Stimulated activated CD8-positive, alpha-beta memory T cell treated with anti-CD3 and anti-CD28 coated beads, Interleukin-15, amount 100 ng/mL, for 24 hours (primary cell): ENCODE results near the gene NSMCE4A.
"Not testable (repeated sequence)": the region's sequence is repeated elsewhere in the genome, so short reads cannot be mapped to it uniquely, and the experiment has no call there.

Experiments
- DNase-seq: peaks from one replicate; pipeline ENCODE4 v3.0.0-alpha.2; 2020; ENCODE audit warnings: low read depth

NSMCE4A gene

DNA sequence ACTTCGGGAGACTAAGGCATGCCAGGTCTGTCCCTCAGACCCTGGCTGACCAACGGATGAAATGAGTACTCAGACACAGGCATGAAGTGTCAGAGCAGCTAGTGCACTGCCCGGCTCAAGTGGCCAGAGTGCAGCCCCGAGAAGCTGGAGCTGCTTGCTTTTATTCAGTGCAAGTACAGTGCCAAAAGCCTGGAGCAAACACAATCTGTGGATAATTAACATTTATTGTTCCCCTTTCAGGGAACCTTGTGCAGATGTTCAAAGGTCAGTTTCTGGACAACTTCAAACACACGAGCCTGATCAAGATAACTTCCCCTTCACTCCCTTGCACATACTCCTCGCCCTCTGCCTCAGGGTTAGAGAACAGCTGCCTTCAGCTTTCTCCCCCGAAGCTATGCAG is 39.3 kb downstream of the NSMCE4A start:
- DNase-seq, result no peak

GRCh38 chr10:121930268-121931085 is 44.5 kb downstream of the NSMCE4A start:
- not testable (repeated sequence) for DNase-seq

- DNase-seq, result not testable (repeated sequence)
Observed at GRCh38 chr10:121929585-121930267, 45.3 kb downstream of the NSMCE4A start.

- DNase-seq, result no peak
Observed at GRCh38 chr10:121928528-121928884, 46.5 kb downstream of the NSMCE4A start.

GRCh38 chr10:121927841-121928527 is 47.0 kb downstream of the NSMCE4A start, which contains the start of gene ATE1:
Gene ATE1, minus strand, starts transcription at chr10:121928031. Its CDS starts 82 bp downstream, at chr10:121927949.
- peak; percentile 63 for DNase-seq

DNA sequence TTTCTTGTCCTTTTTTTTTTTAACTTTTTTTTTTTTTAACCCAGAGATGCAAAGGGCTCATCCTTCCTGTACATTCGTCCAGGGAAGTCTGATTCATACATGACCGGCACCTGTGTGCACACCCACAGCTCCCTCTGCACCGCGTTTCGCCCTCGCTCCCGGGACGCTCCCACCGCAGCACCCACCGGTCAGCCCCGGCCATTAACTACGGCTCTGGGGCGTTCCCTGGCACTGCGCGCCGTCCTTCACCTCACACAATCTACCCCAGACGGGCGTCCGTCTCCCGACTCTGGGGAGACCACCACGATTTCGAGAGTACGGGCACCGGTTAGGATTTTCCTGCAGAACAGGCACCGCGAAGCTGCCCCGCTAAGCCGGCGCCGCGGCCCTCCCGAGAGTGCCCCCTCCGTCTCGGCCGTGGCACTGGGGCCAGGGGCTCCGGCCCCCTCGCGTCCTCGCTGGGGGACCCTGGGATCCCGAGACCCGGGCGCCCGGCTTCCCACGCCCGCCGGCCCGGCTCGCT is 47.6 kb downstream of the NSMCE4A start:
- DNase-seq, result no peak

DNA sequence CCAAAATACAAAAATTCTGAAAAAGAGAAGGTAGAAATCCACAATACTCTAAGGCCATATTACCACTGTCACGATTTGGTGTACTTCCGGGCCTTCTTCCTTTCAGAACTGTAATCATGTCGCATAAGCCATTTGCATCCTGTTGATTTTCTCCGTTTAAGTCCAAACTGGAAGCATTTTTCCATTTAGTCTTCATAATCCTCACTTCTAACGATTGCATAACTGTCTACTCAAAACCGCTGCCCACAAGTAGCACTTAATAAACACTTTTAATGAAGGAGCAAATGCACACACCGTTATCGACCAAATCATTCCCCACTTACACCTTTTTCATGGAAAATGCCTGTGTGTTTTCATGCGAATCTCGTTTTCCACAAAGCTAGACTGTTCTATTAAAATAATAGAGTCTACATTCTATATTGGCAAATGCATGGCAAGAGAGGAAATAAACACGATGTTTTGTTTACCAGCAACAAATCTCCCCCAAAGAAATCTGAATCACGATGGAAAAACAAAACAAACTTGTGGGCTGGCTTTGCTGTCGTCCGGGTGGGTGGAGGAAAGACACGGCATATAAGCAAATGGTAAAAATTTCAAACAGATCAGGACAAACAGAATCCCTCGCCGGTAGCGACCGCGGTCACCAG is 48.2 kb downstream of the NSMCE4A start:
- peak; percentile 2 for DNase-seq

- no peak for DNase-seq
Observed at GRCh38 chr10:121926157-121926556, 48.9 kb downstream of the NSMCE4A start.

DNA sequence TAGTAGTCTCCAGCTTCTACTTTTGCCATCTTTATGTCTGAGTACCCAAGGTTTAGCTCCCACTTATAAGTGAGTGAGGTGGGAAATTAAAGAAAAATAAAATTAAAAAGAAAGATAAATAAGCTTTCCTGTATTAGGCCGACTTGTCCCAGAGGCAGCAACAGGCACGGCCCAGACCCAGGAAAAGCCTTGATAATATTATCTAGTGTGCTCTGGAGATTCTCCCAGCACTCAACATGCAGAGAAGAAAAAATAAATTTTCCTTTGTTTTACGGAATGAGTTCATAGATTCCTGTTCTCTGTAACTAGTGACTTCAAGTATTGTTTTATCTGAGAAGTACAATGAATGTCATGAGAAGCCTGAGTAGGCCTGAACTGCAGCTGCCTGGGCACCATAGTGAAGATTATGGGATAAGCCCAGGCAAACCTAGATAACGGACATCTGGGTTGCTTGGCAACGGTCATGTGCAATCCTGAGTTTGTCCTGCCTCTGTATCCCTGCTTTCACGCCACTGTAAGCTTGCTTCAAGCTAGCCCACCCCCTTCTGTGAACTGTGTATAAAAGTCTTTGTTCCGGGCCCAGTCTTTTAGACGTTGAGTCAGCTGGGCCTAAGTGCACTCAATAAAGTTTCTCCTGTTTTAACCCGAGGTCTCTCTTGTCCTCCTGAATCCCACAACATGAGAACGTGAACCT is 53.6 kb downstream of the NSMCE4A start:
- no peak for DNase-seq

GRCh38 chr10:121919666-121920065 is 55.4 kb downstream of the NSMCE4A start:
- DNase-seq, result no peak

- DNase-seq, result not testable (repeated sequence)
Observed at GRCh38 chr10:121918800-121919199, 56.2 kb downstream of the NSMCE4A start.

GRCh38 chr10:121914661-121915060 is 60.4 kb downstream of the NSMCE4A start:
- DNase-seq, result no peak

DNA sequence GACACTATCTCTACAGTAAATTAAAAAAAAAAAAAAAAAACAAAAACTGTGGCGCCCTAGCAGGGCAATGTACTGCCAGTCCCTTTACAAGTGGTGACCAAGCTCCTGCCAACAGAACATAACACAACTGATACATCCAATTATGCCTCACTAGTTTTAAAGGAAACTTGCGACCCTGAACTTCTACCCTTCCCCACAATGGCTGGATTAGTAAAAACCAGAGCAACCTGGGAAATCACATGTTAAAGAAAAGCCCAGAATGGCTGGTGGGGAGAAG is 63.7 kb downstream of the NSMCE4A start:
- DNase-seq, result no peak

DNA sequence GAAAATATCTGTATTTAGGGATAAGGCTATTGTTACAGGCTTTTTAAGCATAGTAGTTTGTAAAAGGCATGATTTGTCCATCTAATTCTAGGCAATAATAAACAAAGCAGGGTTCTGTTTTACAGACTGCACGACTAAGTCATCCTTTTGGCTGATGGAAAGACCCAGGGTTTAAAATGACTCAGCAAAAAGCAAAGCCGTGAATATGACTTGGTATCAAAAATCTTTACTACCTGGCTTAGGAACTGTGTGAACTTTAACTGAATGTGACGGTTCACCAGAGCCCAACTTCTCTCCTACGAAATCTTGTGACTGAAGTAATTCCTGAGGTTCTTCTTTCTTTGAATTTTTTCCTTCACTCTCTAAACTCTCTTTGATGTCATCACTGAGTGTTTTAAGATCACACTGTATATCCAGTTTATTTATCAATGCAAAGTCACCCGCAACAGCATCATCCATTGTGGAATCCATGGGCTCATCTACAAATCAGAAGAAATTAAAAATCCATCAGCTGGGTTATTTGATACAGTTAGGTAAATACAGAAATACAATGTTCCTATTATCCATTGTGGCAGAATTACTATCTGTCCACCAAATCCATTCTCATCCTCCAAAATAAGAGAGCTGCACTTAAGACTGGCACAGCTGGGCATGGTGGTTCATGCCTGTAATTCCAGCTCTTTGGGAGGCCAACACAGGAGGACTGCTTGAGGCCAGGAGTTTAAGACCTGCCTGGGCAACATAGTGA is 64.2 kb downstream of the NSMCE4A start:
- DNase-seq, result no peak
